ENCODE results near the gene PHAX. TPM values are rescaled to one million over a fixed set of nuclear protein-coding genes. Genes with fewer than 3 reads are reported as not detected.
A peak's percentile ranks its signal among the peaks of the same experiment; 100 is the strongest.
"Not testable (repeated sequence)": the region's sequence is repeated elsewhere in the genome, so short reads cannot be mapped to it uniquely, and the experiment has no call there.

Gene PHAX
- total and polyA plus RNA-seq, 8 donors = 28.2 to 75.4 (median 66.3) TPM

DNA sequence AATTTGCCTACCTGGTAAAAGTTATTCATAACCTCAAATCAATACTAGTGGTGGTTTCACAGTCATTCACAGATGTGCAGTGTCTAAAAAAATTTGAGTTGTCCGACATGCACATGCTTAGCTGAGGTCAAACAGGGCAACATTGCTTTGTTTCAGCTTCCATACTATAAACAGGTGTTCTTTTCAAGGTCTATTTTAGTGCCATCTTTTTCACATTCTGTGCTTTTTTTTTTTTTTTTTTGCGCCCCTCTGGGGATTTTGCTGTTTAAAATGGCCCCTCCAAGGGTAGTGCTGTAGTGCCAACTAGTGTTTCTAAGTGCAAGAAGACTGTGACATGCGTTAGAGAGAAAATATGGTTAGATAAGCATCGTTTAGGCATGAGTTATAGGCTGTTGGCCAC is 14.5 kb downstream of the PHAX start:
- no peak for DNase-seq
- no peak for ATAC-seq
- H3K27ac ChIP-seq = no peak overlapping the region
- no peaks in the 10 kb centered on the region for H3K4me1 ChIP-seq
- no peaks in the 10 kb centered on the region for H3K27me3 ChIP-seq
- H3K4me3 ChIP-seq = no peak overlapping the region
- H3K36me3 ChIP-seq = peaks cover 0 to 77% of the 10 kb centered on the region in 2 donors
- H3K9me3 ChIP-seq = no peaks in the 10 kb centered on the region
- TF ChIP-seq, protein P1, sequence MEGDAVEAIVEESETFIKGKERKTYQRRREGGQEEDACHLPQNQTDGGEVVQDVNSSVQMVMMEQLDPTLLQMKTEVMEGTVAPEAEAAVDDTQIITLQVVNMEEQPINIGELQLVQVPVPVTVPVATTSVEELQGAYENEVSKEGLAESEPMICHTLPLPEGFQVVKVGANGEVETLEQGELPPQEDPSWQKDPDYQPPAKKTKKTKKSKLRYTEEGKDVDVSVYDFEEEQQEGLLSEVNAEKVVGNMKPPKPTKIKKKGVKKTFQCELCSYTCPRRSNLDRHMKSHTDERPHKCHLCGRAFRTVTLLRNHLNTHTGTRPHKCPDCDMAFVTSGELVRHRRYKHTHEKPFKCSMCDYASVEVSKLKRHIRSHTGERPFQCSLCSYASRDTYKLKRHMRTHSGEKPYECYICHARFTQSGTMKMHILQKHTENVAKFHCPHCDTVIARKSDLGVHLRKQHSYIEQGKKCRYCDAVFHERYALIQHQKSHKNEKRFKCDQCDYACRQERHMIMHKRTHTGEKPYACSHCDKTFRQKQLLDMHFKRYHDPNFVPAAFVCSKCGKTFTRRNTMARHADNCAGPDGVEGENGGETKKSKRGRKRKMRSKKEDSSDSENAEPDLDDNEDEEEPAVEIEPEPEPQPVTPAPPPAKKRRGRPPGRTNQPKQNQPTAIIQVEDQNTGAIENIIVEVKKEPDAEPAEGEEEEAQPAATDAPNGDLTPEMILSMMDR (IDR thresholded peaks at IDR 0.05) = no peak
- intact Hi-C loops (cut with DNase I) = no loop called here

- H3K27ac ChIP-seq; ATAC-seq; DNase-seq; H3K9me3 ChIP-seq; H3K4me1 ChIP-seq; H3K4me3 ChIP-seq; H3K27me3 ChIP-seq; intact Hi-C loops (cut with DNase I): not testable (repeated sequence)
- peaks cover 0 to 69% of the 10 kb centered on the region in 2 donors for H3K36me3 ChIP-seq
Measured at GRCh38 chr5:126617603-126618002, 16.9 kb downstream of the PHAX start.

DNA sequence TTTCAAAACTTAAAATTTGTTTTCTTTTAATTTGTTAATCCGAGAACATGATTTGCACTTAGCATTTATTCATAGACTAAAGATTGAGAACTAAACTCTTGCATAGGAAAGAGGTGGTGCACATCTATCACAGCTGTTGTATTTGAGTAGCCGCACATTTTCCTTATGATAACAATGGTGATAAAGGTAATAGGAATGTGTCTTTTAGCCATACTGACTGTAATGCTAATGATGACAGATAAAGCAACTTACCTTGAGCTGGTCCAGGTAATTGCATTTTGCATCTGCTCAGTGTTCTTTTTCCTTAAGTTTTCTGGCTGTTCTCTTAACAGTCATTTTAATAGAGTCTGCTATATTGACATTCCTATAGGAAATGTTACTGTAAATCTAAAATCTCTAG is 19.0 kb downstream of the PHAX start:
- Histone ChIP-seq H3K36me3 (peaks cover 0 to 62% of the 10 kb centered on the region in 2 donors), H3K4me3 (no peak overlapping the region), H3K4me1 (peaks cover 0 to 7% of the 10 kb centered on the region in 2 donors), H3K9me3 (no peaks in the 10 kb centered on the region), H3K27ac (no peak overlapping the region), H3K27me3 (no peaks in the 10 kb centered on the region)
- ATAC-seq = no peak
- no peak for DNase-seq
- intact Hi-C loops (cut with DNase I) = no loop called here
- TF ChIP-seq, protein P1 (IDR thresholded peaks at IDR 0.05) = no peak

- peaks cover 0 to 65% of the 10 kb centered on the region in 2 donors for H3K36me3 ChIP-seq
Measured at GRCh38 chr5:126624534-126624933, 23.8 kb downstream of the PHAX start.

DNA sequence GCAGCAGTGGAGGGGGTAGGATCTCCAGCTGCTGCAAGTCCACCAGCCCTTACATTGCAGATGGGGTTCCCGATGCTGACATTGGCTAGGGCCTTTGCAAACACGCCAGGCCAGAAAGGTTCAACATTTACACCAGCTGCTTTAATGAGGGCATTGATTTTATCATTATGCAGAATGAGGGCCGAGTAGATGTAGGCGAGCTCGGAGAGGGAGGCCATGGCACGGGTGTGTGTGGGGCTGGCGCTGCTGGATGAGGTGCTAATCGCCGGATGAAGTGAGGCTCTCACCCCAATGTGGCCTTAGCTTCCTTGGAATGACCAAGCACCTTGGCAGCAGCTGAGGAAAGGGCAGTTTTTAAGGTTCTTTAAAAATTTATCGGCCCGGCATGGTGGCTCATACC is 27.4 kb downstream of the PHAX start:
- TF ChIP-seq, protein P1 (IDR thresholded peaks at IDR 0.05) = no peak
- ATAC-seq (no peak), DNase-seq (no peak)
- Histone ChIP-seq H3K36me3 (peaks cover 0 to 38% of the 10 kb centered on the region in 2 donors), H3K9me3 (no peaks in the 10 kb centered on the region), H3K27me3 (no peaks in the 10 kb centered on the region), H3K4me3 (no peak overlapping the region), H3K4me1 (peaks cover 0 to 10% of the 10 kb centered on the region in 2 donors), H3K27ac (no peak overlapping the region)
- intact Hi-C loops (cut with DNase I) = no loop called here

More at GRCh38 chr5:126624534-126624933, 23.8 kb downstream of the PHAX start:
- Histone ChIP-seq H3K4me3 (no peak overlapping the region), H3K9me3 (no peaks in the 10 kb centered on the region), H3K4me1 (peaks cover 0 to 10% of the 10 kb centered on the region in 2 donors), H3K27me3 (no peaks in the 10 kb centered on the region), H3K27ac (peak overlapping the region in 1 of 2 donors; percentile 9)
- ATAC-seq (no peak), DNase-seq (no peak)
- intact Hi-C loops (cut with DNase I) = no loop called here
- TF ChIP-seq, protein P1 (IDR thresholded peaks at IDR 0.05) = no peak

DNA sequence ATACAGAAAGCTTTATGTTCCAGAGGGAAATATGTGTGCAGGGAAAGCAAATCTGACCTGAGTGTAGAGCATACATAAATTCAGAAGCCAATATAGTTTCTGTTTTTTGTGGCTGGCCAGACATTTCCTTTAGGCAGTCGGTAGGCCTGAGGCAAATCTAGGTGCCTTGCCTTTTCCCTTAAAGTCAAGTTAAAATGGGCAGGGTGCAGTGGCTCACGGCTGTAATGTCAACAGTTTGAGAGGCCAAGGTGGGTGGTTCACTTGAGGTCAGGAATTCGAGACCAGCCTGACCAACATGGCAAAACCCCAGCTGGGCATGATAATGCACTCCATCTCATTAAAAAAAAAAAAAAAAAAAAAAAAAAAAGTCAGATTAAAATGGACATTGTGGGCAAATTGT is 31.2 kb downstream of the PHAX start:
- Histone ChIP-seq H3K27me3 (no peaks in the 10 kb centered on the region), H3K9me3 (no peaks in the 10 kb centered on the region), H3K4me3 (no peak overlapping the region), H3K36me3 (peaks cover 0 to 11% of the 10 kb centered on the region in 2 donors), H3K27ac (no peak overlapping the region), H3K4me1 (no peaks in the 10 kb centered on the region)
- DNase-seq (no peak), ATAC-seq (no peak)
- intact Hi-C loops (cut with DNase I) = no loop called here
- TF ChIP-seq, protein P1 (IDR thresholded peaks at IDR 0.05) = no peak
